K562 (cell line): ENCODE results near the gene CNTN5. TPM values are rescaled to one million over a fixed set of nuclear protein-coding genes. Genes with fewer than 3 reads are reported as not detected.

ENCODE experiments used
- ATAC-seq: fragments of 200-7000 bp; cut with Tn5 transposase; 3 replicates; pipeline ENCODE4 v1.9.1; 2020; ENCODE audit warnings: moderate library complexity
- BruUV-seq: library from RNA; stranded (reverse); fragments of 400-500 nt; replicated peaks from 2 replicates; lab custom pipeline; 2021; lab: Mats Ljungman, UMichigan
- CTCF ChIA-PET: fragments of 300-600 bp; formaldehyde crosslinking; extraction: SDS; loops from one replicate; lab custom pipeline; 2021; ENCODE audit warnings: low intra/inter-chr PET ratio; lab: Yijun Ruan, JAX
- POLR2A ChIA-PET: fragments of 300-600, 350-650 bp; sonication (Branson Sonifier 250); formaldehyde crosslinking; extraction: SDS; loops from one replicate; lab custom pipeline; 2021; ENCODE audit warnings: antibody characterized with exemption, inconsistent platforms; lab: Yijun Ruan, JAX
- DNase-seq, 4 experiments: peaks; one replicate each; pipeline versions ENCODE4 v3.0.0 to v3.0.0-alpha.2; 2011 to 2018; ENCODE audit warnings: low spot score in 3 of 4, mixed read lengths in 3 of 4; ENCODE audit errors: extremely low read depth in 1 of 4
- FAIRE-seq: peaks from 2 replicates; lab custom pipeline; 2011; peaks lifted over from hg19 to GRCh38; lab: Jason Lieb, UNC
- H2AFZ ChIP-seq: 2 replicates; pipeline ENCODE4 v1.6.0; 2011; ENCODE audit warnings: low read depth, low read length, control low read depth, inconsistent platforms
- H3K27ac ChIP-seq: fragments of 200-600 bp; 3 replicates; pipeline ENCODE4 v1.8.0; 2011; ENCODE audit warnings: low read depth, mild to moderate bottlenecking, control low read depth, inconsistent platforms, low read length, moderate library complexity, mixed read lengths; ENCODE audit errors: extremely low read depth
- H3K27me3 ChIP-seq, 2 experiments: fragments of 300-600 bp in 1 of 2; 2 replicates in 1 of 2; 3 replicates in 1 of 2; pipeline versions ENCODE4 v1.6.0 to v1.8.0; 2011; ENCODE audit warnings: inconsistent platforms in 2 of 2, low read length in 2 of 2, mild to moderate bottlenecking in 1 of 2, mixed read lengths in 1 of 2, moderate library complexity in 1 of 2; ENCODE audit not compliant: control insufficient read depth in 2 of 2, insufficient read depth in 2 of 2
- H3K36me3 ChIP-seq: fragments of 300-600 bp; 3 replicates; pipeline ENCODE4 v1.8.0; 2011; ENCODE audit warnings: mild to moderate bottlenecking, low read length, inconsistent platforms; ENCODE audit not compliant: control insufficient read depth, insufficient read depth
- H3K4me1 ChIP-seq, 2 experiments: fragments of 200-600 bp in 1 of 2; replicated peaks in 1 of 2; 2 replicates in 1 of 2; 3 replicates in 1 of 2; pipeline versions ENCODE4 v1.5.1 to v1.8.0; 2011; ENCODE audit warnings: inconsistent platforms in 2 of 2, low read length in 2 of 2, mild to moderate bottlenecking in 1 of 2, mixed read lengths in 1 of 2, moderate library complexity in 1 of 2; ENCODE audit not compliant: control insufficient read depth in 2 of 2, insufficient read depth in 2 of 2
- H3K4me2 ChIP-seq: 2 replicates; pipeline ENCODE4 v1.6.1; 2011; ENCODE audit warnings: low read length, control low read depth, inconsistent platforms, mixed read lengths; ENCODE audit not compliant: insufficient read depth
- H3K4me3 ChIP-seq: fragments of 200-600 bp; sonication (generic), shearing (Covaris generic); 2 replicates; pipeline ENCODE4 v1.5.1; 2016; ENCODE audit warnings: control low read depth, inconsistent platforms
- H3K79me2 ChIP-seq: fragments of 200-600 bp; 3 replicates; pipeline ENCODE4 v1.8.0; 2011; ENCODE audit warnings: low read length, inconsistent platforms; ENCODE audit not compliant: control insufficient read depth, insufficient read depth
- H3K9ac ChIP-seq, 2 experiments: 2 replicates each; pipeline versions ENCODE4 v1.6.0 to v1.6.1; 2011; ENCODE audit warnings: low read depth in 2 of 2, low read length in 2 of 2, control low read depth in 1 of 2, inconsistent platforms in 1 of 2, mild to moderate bottlenecking in 1 of 2, mixed read lengths in 1 of 2; ENCODE audit not compliant: insufficient read depth in 1 of 2
- H3K9me1 ChIP-seq: one replicate; pipeline ENCODE4 v1.6.0; 2011; ENCODE audit warnings: inconsistent platforms, mild to moderate bottlenecking, low read length, moderate library complexity; ENCODE audit not compliant: control insufficient read depth, insufficient read depth
- H3K9me3 ChIP-seq: replicated peaks from 2 replicates; pipeline ENCODE4 v1.5.1; 2011; ENCODE audit warnings: low read depth, low read length, inconsistent platforms; ENCODE audit not compliant: control insufficient read depth, insufficient read depth
- H4K20me1 ChIP-seq: replicated peaks from 2 replicates; pipeline ENCODE4 v1.6.1; 2011; ENCODE audit warnings: low read length, inconsistent platforms, mixed read lengths; ENCODE audit not compliant: control insufficient read depth, insufficient read depth
- BACH1 ChIP-seq: fragments of 200-800 bp; sonication (Bioruptor generic); IDR thresholded peaks from 2 replicates; pipeline ENCODE4 v1.6.1; 2016; ENCODE audit warnings: missing genetic modification characterization, missing compliant biosample characterization
- BCOR ChIP-seq: fragments of 450-650 bp; IDR thresholded peaks from 2 replicates; pipeline ENCODE4 v1.6.1; 2016
- CBX1 ChIP-seq: sonication (generic); IDR thresholded peaks from 2 replicates; pipeline ENCODE4 v1.6.1; 2016; ENCODE audit warnings: antibody characterized with exemption, low read depth, mild to moderate bottlenecking
- FOXA3 ChIP-seq, 2 experiments: fragments of 450-650 bp in 1 of 2; sonication (generic) in 1 of 2; formaldehyde crosslinking; IDR thresholded peaks in 1 of 2; conservative IDR thresholded peaks in 1 of 2; 2 replicates each; pipeline versions ENCODE4 v1.4.0 to v1.8.0; 2020 to 2022; ENCODE audit warnings: mild to moderate bottlenecking in 2 of 2, missing genetic modification reagents in 1 of 2
- NFATC3 ChIP-seq: fragments of 450-650 bp; IDR thresholded peaks from 2 replicates; pipeline ENCODE4 v1.6.1; 2017; ENCODE audit warnings: mild to moderate bottlenecking
- RBFOX2 ChIP-seq: fragments of 200-400 bp; formaldehyde crosslinking; IDR thresholded peaks from 2 replicates; pipeline ENCODE4 v1.6.1; 2017; ENCODE audit warnings: low read depth, mild to moderate bottlenecking, low read length, moderate library complexity
- RCOR1 ChIP-seq, 2 experiments: IDR thresholded peaks; 2 replicates each; pipeline ENCODE4 v1.6.1; 2012; ENCODE audit warnings: low read depth in 2 of 2, low read length in 2 of 2, borderline replicate concordance in 1 of 2, improper control_type of control experiment in 1 of 2
- SMARCA5 ChIP-seq: fragments of 450-650 bp; IDR thresholded peaks from 2 replicates; pipeline ENCODE4 v1.6.1; 2016
- SREBF2 ChIP-seq: sonication (generic); formaldehyde crosslinking; IDR thresholded peaks from 2 replicates; pipeline ENCODE4 v1.4.0; 2020; ENCODE audit warnings: mild to moderate bottlenecking, missing genetic modification reagents
- SUPT5H ChIP-seq: fragments of 450-650 bp; IDR thresholded peaks from 2 replicates; pipeline ENCODE4 v1.6.1; 2016
- YY1 ChIP-seq, 3 experiments: IDR thresholded peaks; 2 replicates each; pipeline ENCODE4 v1.6.1; 2011; ENCODE audit warnings: low read length in 2 of 3, mild to moderate bottlenecking in 2 of 3, moderate library complexity in 2 of 3, borderline replicate concordance in 1 of 3, control low read depth in 1 of 3, low read depth in 1 of 3; ENCODE audit not compliant: insufficient read depth in 3 of 3, insufficient replicate concordance in 2 of 3, control insufficient read depth in 1 of 3, insufficient read length in 1 of 3; ENCODE audit errors: extremely low read depth in 1 of 3
- ZNF121 ChIP-seq: sonication (generic); formaldehyde crosslinking; conservative IDR thresholded peaks from 2 replicates; pipeline ENCODE4 v1.8.0; 2022; ENCODE audit warnings: missing genetic modification reagents
- ZNF134 ChIP-seq: fragments of 250-450 bp; sonication (Bioruptor Pico); conservative IDR thresholded peaks from 2 replicates; pipeline ENCODE4 v1.4.0; 2020
- ZNF239 ChIP-seq: fragments of 250-450 bp; sonication (Bioruptor Pico); IDR thresholded peaks from 2 replicates; pipeline ENCODE4 v1.4.0; 2020; ENCODE audit warnings: mild to moderate bottlenecking
- ZNF274 ChIP-seq: IDR thresholded peaks from 2 replicates; pipeline ENCODE4 v1.6.1; 2011; ENCODE audit warnings: low read depth, mild to moderate bottlenecking, low read length, moderate library complexity, borderline replicate concordance
- ZNF764 ChIP-seq: fragments of 250-450 bp; sonication (Bioruptor Pico); IDR thresholded peaks from 2 replicates; pipeline ENCODE4 v1.4.0; 2020; ENCODE audit warnings: low read depth, mild to moderate bottlenecking, moderate library complexity
- WGBS: fragments of 100-300 bp; shearing (Covaris generic); methylation state at CpG from one replicate; pipeline ENCODE4 v1.1.6; 2016; ENCODE audit warnings: low coverage, mixed read lengths; ENCODE audit not compliant: insufficient coverage; ENCODE audit errors: missing lambda C conversion rate; 5-methylcytosine and 5-hydroxymethylcytosine counted together
- in situ Hi-C: fragments of 300-500 bp; cut with MboI; formaldehyde crosslinking; loops from 4 replicates; pipeline ENCODE4 v1.15.0; 2018; ENCODE audit warnings: inconsistent platforms, mixed read lengths
- intact Hi-C: fragments of 100-400 bp; cut with micrococcal nuclease; formaldehyde crosslinking; loops from 2 replicates; pipeline ENCODE4 v1.14.2; 2022
- polyA plus RNA-seq, 8 experiments: library from polyadenylated mRNA; depleted of rRNA in 4 of 8; stranded (reverse) in 5 of 8; unstranded in 3 of 8; fragments of >200 nt; fragmentation: Nextera tagmentation in 2 of 8; fragmentation: Illumina TruSeq in 1 of 8; extraction: Ambion mirVana in 2 of 8; extraction: Trizol in 1 of 8; gene quantifications; 2 replicates each; pipeline versions ENCODE4 v1.2.1 to v1.2.3, GENCODE V29; 2011 to 2014; ENCODE audit warnings: inconsistent platforms in 1 of 8, missing spikeins in 1 of 8
- total RNA-seq, 7 experiments: library from RNA; depleted of rRNA in 6 of 7; stranded (reverse); fragments of >200 nt in 6 of 7; fragmentation: Illumina TruSeq in 2 of 7; extraction: Trizol in 2 of 7; gene quantifications; 2 replicates each; pipeline versions ENCODE4 v1.2.1 to v1.2.3, GENCODE V29; 2011 to 2021; ENCODE audit warnings: low replicate concordance in 1 of 7
- TF ChIP-seq, protein P1 (sequence below): fragments of 250-450 bp; sonication (Bioruptor Pico); IDR thresholded peaks from 2 replicates; pipeline ENCODE4 v1.4.0; 2020; ENCODE audit warnings: borderline replicate concordance

CNTN5 gene
- total and polyA plus RNA-seq, 9 of the 15 experiments (the other 6 are each of a cell fraction or from before 2014, with no cell fraction given): 0.03 TPM; not detected in 8

DNA sequence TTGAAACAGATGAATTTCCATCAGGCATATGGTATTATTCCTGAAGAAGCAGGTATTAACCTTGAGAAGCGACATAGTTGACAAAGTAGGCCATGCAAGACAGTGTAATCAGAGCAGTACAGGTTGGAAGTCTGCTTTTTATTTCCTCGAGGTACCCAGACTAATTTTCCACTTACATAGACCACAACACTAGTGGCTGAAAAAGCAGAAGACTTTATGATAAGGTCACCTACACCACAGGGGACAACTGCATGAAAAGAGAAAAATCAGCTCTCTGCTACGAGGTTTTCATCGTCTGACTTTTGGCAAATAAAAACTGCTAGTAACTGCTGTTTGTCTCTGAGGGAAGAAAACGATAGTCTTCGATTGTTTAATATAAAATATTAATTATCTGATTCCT is 77.5 kb downstream of the CNTN5 start:
- FAIRE-seq: no peak
- WGBS: 0% methylated on average over 6 of the region's 6 CpGs
- POLR2A ChIA-PET: no interaction called here

More for the DNA sequence above, 77.5 kb downstream of the CNTN5 start:
- Histone ChIP-seq H3K4me3 (no peak overlapping the region), H2AFZ (no peak overlapping the region), H4K20me1 (no peaks in the 10 kb centered on the region), H3K4me1 (no peaks in the 10 kb centered on the region), H3K36me3 (no peaks in the 10 kb centered on the region), H3K79me2 (no peaks in the 10 kb centered on the region), H3K4me2 (no peak overlapping the region), H3K9ac (no peak overlapping the region), H3K9me1 (no peaks in the 10 kb centered on the region), H3K27ac (no peak overlapping the region), H3K9me3 (0 out of 2 replicates have a peak, but pooled peaks cover 3% of the 10 kb centered on the region), H3K27me3 (no peaks in the 10 kb centered on the region)
- DNase-seq (no peak), ATAC-seq (no peak)
- in situ Hi-C loops (no loop called here), intact Hi-C loops (no loop called here)
- no peak for TF ChIP-seq CBX1
- no peak for TF ChIP-seq YY1 (IDR thresholded peaks at IDR 0.05; ENCODE audit: borderline replicate concordance in 1 of 3, control insufficient read depth in 1 of 3, extremely low read depth in 1 of 3, insufficient read depth in 3 of 3, insufficient read length in 1 of 3, insufficient replicate concordance in 2 of 3, low read depth in 1 of 3, low read length in 2 of 3)
- TF ChIP-seq FOXA3 (CRISPR knock-in tag; conservative IDR thresholded peaks at IDR 0.05 in 1 of 2, IDR thresholded peaks at IDR 0.05 in 1 of 2): no peak
- TF ChIP-seq ZNF121: no peak
- TF ChIP-seq ZNF274: no peak
- TF ChIP-seq BACH1 (tag): no peak
- TF ChIP-seq ZNF764 (CRISPR knock-in tag): no peak
- TF ChIP-seq ZNF134 (CRISPR knock-in tag): no peak
- no peak for TF ChIP-seq ZNF239 (CRISPR knock-in tag)
- no peak for TF ChIP-seq SMARCA5
- no peak for TF ChIP-seq SREBF2 (CRISPR knock-in tag)
- TF ChIP-seq NFATC3: no peak
- TF ChIP-seq BCOR: no peak
- TF ChIP-seq, protein P1, sequence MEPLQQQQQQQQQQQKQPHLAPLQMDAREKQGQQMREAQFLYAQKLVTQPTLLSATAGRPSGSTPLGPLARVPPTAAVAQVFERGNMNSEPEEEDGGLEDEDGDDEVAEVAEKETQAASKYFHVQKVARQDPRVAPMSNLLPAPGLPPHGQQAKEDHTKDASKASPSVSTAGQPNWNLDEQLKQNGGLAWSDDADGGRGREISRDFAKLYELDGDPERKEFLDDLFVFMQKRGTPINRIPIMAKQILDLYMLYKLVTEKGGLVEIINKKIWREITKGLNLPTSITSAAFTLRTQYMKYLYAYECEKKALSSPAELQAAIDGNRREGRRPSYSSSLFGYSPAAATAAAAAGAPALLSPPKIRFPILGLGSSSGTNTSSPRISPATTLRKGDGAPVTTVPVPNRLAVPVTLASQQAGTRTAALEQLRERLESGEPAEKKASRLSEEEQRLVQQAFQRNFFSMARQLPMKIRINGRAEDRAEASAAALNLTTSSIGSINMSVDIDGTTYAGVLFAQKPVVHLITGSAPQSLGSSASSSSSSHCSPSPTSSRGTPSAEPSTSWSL: no peak
- TF ChIP-seq SUPT5H: no peak
- no peak for TF ChIP-seq RCOR1 (IDR thresholded peaks at IDR 0.05; ENCODE audit: borderline replicate concordance in 1 of 2, low read depth in 2 of 2, low read length in 2 of 2)
- TF ChIP-seq RBFOX2: no peak
- CTCF ChIA-PET: no interaction called here
- no TSS peak for BruUV-seq
